Renal pelvis (tissue), 4 donors: ENCODE results near the gene GTF2IRD1. TPM values are rescaled to one million over a fixed set of nuclear protein-coding genes. Genes with fewer than 3 reads are reported as not detected.
"Not testable (repeated sequence)": the region's sequence is repeated elsewhere in the genome, so short reads cannot be mapped to it uniquely, and the experiment has no call there.

Source experiments
- DNase-seq: peaks from one replicate; pipeline ENCODE4 v3.0.0-alpha.2; 2013
- polyA plus RNA-seq, 3 donors: library from polyadenylated mRNA; unstranded; fragments of 120-200 nt; gene quantifications; one replicate each; pipeline ENCODE4 v1.2.1, GENCODE V29; 2013; ENCODE audit not compliant: insufficient read length in 3 of 3

Gene GTF2IRD1
- polyA plus RNA-seq, 3 donors, result 51.5 to 56.0 (median 55.9) TPM

DNA sequence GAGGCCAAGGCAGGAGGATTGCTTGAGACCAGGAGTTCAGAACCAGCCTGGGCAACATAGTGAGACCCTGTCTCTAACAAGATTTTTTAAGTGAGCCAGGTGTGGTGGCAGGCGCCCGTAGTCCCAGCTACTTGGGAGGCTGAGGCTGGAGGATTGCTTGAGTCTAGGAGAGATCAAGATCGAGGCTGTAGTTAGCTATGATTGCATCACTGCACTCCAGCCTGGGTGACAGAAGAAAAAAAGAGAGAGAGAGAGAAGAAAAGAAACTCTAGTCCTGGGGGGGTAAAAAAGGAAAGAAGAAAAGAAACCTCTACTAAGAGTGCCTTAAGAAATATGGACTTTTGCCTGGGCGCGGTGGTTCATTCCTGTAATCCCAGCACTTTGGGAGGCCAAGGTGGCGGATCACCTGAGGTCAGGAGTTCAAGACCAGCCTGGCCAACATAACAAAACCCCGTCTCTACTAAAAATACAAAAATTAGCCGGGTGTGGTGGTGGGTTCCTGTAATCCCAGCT, 34.9 kb downstream of the GTF2IRD1 start:
- DNase-seq, result not testable (repeated sequence)

DNA sequence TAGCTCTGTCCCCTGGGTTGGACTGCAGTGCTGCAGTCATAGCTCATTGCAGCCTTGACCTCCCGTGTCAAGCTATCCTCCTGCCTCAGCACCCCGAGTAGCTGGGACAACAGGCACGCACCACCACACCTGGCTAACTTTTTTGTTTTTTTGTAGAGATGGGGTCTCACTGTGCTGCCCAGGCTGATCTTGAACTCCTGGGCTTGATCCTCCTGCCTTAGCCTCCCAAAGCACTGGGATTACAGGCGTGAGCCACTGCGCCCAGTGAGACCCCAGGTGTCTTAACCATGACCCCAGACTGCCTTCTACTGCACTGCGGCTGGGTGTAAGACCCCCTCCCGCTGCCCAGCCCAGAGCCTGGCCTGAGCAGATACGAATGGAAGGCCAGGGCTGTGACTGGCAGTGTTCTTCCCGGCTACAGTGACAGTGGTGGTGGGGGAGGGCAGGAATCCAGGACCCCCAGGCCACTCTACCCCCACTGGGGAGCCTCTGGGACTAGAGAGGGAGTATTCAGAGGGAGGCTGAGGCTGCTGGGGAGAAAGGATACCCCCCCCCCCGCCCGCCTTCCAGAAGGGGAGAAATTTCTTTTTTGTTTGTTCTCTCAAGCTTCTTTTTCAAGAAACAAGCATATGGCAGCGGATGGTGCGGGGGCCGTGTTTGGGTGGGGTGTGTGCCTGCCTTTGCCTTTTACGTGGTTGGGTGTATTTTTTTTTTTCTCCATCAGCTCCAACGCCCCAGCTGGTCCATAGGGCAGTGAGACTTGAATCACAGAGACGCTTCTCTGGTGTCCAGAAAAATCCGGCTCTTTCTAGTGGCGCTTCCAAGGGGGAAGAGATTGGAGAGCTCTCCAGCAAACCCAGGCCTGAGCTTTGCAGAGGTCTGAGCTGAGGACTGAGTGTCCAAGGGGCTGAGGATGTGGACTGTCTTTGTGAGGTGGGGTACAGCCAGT, 36.6 kb downstream of the GTF2IRD1 start:
- no peak for DNase-seq

DNA sequence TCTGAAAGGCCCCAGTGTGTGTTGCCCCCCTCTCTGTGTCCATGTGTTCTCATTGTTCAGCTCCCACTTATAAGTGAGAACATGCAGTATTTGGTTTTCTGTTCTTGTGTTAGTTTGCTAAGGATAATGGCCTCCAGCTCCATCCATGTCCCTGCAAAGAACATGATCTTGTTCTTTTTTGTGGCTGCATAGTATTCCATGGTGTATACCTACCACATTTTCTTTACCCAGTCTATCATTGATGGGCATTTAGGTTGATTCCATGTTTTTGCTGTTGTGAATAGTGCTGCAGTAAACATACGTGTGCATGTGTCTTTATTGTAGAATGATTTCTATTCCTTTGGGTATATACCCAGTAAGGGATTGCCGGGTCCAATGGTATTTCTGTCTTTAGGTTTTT, 37.8 kb downstream of the GTF2IRD1 start:
- DNase-seq, result not testable (repeated sequence)

DNA sequence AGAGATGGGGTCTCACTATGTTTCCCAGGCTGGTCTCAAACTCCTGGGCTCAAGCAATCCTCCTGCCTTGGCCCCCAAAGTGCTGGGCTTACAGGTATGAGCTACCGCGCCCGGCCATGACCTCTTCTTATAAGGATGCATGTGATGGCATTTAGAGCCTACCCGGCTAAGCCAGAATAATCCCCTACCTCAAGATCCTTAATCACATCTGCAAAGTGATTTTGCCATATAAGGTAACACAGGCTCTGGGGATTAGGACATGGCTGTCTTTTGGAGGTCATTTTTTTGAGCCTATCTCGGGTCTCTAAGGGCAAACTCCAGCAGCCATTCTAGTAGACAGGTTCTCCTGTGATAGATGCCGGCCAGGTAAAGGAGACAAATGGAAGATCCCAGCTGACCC, 39.6 kb downstream of the GTF2IRD1 start:
- no peak for DNase-seq

DNA sequence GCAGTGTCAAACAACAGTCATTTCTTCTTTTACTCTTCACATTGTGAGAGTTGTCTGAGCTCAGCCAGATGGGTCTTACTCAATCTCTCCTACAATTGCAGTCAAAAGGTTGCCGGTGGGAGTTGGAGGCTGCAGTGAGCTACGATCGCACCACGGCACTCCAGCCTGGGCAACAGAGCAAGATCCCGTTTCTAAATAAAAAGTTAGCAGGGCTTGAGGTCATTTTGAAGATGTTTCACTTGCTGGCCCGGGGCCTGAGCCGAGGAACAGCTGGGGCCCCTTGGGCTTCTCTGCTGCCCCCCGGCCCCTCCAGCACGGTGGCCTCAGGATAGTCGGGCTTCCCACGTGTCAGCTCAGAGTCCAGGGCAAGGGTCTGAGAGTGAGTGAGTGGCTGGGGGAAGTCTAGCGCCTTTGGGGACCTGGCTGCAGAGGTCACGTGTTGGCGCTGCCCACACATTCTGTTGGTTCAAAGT, 40.4 kb downstream of the GTF2IRD1 start:
- no peak for DNase-seq

DNA sequence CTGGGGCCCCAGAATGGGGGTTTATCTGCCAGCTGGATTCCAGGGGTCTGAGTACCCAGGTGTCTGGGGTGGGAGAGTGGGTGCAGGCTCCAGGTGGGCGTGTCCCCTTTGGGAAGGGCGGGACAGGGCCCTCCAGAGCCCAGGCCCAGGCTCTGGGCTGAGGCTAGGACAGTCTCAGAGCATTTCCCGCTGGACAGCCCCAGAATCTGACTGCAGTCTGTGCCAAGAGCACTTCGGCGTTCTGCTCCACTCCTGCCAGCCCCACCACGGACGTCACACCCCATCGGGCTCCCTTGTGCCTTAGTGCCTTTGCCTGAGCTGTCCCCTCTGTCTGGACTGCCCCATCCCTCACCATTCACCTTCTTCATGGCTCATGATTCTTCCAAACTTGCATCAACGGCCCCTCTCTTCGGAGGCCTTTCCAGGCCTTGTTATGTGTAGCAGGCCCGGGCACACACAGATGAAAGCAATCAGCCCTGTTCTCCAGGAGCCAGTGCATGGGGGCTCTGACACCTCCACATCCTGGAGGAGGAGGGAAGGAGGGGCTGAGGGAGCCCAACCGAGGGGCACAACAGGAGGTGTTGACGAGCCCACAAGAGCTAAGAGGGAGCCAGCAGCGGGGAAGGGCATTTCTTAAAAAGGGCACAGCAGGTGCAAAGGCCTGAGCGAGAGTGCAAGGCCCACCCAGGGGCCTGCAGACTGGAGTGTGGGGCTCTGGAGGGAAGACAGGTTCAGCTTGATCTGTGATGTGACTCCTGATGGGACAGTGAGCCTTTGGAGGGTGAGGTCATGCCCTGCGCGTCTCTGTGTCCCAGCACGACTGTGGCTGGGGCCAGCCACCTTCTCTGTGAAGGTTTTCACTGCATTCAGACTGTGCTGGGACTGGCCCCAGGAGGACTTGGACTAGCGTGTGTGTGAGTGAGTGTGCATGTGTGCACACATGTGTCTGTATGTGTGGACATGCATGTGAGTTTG, 41.7 kb downstream of the GTF2IRD1 start:
- no peak for DNase-seq

DNA sequence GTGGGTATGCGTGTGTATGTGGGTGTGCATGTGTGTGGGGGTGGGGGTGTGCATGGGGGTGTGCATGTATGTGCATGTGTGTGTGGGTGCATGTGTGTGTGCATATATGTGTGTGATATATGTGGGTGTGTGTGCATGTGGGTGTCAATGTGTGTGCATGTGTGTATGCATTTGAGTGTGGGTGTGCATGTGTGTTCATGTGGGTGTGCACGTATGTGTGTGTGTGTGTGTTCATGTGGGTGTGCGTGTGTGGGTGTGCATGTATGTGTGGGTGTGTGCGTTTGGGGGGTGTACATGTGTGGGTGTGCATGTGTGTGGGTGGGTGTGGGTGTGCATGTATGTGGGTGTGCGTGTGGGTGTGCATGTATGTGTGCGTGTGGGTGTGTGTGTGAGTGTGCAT, 42.6 kb downstream of the GTF2IRD1 start:
- DNase-seq, result no peak

DNA sequence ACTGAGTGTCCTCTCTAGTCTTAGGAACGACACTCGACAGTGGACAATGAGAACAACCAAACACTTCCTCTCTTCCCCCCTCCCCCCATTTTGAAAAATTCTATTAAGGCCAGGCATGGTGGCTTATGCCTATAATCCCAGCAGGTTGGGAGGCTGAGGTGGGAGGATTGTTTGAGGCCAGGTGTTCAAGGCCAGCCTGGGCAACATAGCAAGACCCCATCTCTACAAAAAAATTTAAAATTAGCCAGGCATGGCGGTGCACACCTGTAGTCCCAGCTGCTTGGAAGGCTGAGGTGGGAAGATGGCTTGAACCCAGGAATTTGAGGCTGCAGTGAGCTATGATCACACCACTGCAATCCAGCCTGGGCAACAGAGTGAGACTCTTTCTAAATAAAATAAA, 43.1 kb downstream of the GTF2IRD1 start:
- DNase-seq, result not testable (repeated sequence)

DNA sequence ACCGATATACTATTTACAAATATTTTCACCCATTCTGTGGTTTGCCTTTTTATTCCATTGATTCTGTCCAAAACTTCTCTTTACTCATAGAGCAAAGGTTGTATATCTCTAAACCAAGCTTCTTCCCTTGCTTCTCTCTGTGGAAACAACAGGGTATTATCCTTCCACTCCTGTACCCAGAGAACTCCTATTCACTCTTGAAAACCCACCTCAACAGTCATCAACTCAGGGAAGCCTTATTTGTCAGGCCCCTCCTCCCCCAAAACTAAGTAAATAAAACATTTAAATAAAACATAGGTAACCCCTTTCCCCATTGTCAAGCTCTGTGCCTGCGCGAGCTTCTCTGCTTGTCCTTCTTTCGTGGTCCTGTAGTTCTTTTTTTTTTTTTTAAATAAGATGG, 44.6 kb downstream of the GTF2IRD1 start:
- DNase-seq, result no peak

DNA sequence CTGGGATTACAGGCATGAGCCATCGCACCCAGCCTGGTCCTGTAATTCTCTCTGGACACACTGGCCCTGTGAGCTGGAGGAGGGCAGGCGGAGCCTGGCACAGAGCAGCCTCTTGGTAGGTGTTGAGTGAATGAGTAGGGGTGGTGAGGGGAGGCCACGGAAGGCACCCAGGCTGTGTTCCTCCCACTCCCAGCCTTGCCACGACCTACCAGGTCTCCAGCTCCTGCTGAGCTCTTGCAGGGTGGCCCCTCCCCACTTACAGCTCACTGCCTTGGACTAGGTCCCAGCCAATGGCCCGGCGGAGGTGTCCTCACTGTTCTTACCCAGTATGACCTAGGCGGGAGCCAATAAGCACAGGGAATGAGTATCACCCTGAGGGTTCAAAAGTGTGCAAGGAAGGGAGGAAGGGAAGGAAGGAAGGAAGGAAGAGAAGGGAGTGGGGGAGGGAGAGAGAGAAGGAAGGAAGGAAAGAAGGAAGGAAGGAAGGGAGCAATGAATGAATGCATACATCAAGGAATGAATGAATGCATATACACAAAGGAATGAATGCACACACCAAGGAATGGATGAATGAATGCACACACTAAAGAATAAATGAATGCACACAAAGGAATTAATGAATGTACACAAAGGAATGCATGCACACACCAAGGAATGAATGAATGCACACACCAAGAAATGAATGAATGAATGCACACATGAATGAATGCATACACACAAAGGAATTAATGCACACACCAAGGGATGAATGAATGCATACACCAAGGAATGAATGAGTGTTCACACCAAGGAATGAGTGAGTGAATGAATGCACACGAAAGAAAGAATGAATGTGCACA, 45.5 kb downstream of the GTF2IRD1 start:
- DNase-seq, result no peak

DNA sequence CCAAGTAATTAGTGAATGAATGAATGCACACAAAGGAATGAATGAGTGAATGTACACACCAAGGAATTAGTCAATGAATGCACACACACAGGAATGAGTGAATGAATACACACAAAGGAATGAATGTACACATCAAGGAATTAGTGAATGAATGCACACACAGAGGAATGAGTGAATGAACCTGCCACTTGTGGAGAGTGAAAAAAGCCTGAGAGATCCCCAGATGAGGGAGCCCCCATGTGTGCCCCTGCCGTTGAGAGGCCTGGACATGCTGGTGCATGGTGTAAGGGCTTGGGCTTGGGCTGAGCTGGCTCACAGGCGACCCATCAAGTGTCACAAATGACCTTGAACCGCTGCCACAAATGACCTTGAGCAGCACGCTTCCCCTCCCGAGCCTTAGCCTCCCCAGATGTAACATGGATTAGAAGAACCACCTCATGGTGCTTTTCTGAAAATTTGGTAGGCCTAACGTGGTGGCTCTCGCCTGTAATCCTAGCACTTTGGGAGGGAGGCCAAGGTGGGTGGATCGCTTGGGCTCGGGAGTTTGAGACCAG, 46.2 kb downstream of the GTF2IRD1 start:
- DNase-seq, result no peak

DNA sequence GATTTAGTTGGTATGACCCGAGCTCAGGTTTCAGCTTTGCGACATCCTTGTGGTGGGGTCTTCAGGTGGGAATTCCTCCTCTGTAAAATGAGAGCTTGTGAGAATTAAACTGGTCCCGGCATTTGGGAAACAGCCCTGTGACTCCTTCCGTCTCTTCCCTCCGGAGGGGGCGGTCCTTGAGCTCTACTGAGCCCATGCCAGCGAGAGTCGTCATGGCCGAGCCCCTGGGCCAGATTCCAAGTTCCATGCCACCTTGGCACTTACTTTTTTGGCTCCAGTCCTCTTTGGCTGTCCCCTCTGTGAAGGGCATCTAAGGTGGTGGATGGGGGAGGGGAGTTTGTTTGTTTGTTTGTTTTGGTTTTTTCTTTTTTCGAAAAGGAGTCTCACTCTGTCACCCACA, 47.6 kb downstream of the GTF2IRD1 start:
- no peak for DNase-seq

DNA sequence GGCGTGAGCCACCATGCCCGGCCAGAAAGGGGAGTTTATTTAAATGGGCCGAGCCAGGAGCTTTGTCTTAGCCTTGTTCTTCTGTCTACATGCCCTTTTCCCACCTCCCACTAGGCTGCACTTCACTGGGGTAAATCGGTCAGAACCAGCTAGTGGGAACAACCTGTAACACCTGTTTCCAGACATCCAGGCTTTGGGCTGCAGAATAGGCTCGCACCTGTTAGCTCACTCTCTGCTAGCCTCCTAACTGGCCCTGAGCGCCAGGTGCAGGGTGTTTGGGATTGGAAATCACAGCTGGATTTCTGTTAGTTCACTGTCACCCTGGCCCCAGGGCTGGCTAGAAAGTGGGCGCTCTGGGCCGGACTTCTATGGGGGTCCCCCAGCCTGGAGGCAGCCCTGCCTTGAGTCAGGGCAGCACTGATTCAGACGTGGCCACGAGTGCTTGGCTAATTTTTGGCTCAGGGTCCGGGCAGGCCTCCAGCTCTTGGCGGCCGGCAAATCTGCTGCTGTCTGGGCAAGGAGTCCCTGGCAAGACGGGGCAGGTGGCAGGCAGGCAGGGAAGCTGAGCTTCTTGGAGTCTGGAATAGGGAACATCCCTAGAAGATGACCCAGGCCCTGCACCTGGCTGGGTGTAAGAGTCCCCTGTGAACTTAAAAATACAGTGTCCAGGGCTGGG, 48.6 kb downstream of the GTF2IRD1 start:
- no peak for DNase-seq

DNA sequence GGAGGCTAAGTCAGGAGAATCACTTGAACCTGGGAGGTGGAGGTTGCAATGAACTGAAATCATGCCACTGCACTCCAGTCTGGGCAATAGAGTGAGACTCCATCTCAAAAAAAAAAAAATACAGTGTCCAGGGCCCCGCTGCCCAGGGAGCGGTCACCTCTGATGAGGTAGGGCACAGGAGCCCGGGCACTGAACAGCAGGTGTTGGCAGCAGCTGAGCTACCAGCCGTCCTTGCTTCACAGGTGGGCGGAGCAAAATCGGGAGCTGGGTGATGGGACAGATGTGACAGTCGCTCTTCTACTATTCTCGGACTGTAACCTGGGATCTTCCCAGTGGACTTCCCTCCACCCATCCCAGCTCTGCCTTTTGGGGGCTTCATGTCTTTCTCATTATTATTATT, 49.4 kb downstream of the GTF2IRD1 start:
- no peak for DNase-seq

DNA sequence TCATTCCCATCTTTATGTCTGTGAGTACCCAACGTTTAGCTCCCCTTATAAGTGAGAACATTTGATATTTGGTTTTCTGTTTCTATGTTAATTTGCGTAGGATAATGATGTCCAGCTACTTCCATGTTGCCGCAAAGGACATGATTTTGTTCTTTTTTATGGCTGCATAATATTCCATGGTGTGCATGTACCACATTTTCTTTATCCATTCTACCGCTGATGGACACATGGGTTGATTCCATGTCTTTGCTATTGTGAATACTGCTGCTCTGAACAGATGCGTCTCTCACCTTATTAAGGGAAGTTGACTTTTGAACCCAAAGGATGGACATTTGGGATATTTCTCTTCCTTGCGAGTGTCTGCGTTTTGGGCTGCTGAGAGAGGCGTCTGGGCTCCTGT, 50.2 kb downstream of the GTF2IRD1 start:
- no peak for DNase-seq

DNA sequence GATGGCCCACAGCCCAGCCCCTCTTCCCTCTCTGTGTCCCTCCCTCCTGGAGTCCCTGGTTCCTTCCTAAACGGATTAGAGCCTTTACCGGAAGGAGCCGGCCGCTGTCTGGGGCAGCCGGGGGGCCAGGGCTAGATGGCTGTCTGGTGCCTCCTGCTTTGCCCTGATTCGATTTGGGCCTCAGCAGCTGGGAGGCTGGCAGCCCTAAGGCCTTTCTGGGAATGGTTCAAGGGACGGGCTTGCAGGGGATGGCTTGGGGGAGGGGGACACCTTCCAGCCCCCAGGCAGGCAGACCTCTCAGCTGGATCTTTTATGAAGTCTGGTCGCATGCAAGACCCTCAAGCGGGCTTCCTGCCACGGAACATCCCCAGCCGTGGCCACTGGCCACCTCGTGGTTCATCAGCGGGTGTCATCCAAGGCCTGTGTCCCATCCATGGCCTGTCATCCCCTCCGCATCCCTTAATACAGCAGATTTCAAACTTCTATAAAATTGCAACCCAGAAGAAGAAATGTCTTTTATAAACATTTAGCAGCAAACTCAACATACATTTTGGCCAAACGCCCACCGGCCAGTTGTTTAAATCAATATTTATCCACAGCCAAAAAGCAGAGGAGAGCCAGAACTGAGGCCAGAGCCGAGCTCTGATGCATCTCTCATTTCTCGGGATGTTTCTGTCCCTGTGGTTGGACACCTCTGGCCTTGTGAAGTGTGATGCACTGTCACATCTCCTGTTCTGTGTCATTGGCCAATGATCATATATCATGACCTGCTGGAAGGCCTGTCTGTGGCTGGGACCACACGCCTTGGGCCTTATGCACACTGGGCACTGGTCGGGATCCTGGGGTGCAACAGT, 52.0 kb downstream of the GTF2IRD1 start:
- DNase-seq, result no peak

DNA sequence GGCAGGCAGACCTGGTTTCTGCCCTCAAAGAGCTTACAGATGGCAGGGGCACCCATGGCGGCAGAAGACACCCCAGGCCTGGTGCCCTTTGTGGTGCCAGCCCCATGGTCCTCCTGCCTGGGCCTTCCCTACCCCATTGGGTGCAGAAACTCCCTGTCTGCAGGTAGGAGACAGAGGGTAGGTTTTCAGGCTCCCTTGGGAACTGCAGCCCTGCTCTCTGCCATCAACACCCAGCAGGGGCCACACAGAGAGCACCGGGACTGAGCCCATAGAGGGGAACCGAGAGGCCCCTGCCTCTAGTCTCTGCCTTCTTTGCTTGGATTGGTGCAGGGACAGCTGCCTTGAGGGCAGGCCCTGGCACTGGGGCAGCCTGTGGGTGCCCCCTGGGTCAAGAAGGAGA, 52.6 kb downstream of the GTF2IRD1 start:
- DNase-seq, result no peak

DNA sequence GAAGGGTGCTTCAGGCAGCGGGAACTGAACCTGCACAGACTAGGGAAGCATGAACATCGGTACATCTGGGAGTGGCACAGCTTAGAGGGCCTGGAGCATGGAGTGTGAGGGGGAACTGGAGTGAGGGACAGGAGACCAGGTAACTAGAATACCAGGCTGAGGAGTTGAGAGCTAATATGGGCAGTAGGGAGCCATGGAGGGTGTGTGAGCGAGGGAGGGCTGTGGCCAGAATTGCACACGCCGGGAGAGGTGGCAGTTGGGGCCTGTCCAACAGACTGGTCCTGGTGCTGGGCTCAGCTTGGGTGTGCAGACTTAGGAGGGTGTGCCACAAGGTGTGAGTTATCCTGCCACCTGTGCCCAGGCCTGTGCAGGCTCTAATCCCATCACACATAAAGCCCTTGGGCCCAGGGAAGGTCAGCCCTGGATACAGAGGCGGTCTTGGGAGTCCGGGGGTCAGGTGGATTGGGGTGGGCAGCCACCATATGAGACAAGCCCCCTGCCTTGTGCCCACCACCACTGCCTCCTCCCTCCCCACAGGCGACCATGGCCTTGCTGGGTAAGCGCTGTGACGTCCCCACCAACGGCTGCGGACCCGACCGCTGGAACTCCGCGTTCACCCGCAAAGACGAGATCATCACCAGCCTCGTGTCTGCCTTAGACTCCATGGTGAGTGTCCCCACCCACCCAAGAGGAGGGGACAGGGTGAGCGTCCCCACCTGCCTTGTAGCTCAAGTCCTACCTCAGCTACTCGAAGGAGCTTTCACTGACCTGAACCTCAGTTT, 54.0 kb downstream of the GTF2IRD1 start:
- DNase-seq, result no peak

DNA sequence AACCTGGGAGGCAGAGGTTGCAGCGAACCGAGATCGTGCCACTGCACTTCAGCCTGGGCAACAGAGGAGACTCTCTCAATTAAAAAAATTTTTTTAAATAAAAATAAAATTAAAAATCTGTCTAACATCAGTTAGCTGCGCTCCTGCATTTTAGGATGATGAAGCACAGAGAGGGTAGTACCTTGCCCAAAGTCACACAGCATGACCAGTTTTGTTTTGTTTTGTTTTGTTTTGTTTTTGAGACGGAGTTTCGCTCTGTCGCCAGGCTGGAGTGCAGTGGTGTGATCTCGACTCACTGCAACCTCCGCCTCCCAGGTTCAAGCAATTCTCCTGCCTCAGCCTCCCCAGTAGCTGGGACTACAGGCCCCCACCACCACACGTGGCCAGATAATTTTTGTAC, 55.7 kb downstream of the GTF2IRD1 start:
- not testable (repeated sequence) for DNase-seq
